Neural cell (in vitro differentiated cells): ENCODE results near the gene CAVIN3. TPM values are rescaled to one million over a fixed set of nuclear protein-coding genes. Genes with fewer than 3 reads are reported as not detected.

Experiments
- H2AFZ ChIP-seq: fragments of 200-600, 300-800 bp; sonication (generic), shearing (Covaris generic); 2 replicates; pipeline ENCODE4 v1.6.0; 2014; ENCODE audit warnings: low read depth, mild to moderate bottlenecking, antibody characterized with exemption, low read length, moderate library complexity
- H3F3A ChIP-seq: fragments of 200-600 bp; shearing (Covaris generic); 2 replicates; pipeline ENCODE4 v1.6.1; 2016; ENCODE audit warnings: mild to moderate bottlenecking, moderate library complexity, mixed read lengths, antibody characterized with exemption, low read length; ENCODE audit not compliant: insufficient read depth, poor library complexity, severe bottlenecking
- H3K27ac ChIP-seq: fragments of 200-600, 300-800 bp; sonication (generic), shearing (Covaris generic); 2 replicates; pipeline ENCODE4 v1.5.1; 2014; ENCODE audit warnings: mild to moderate bottlenecking, low read length, moderate library complexity
- H3K27me3 ChIP-seq: fragments of 300-800, 200-600 bp; sonication (generic), shearing (Covaris generic); 2 replicates; pipeline ENCODE4 v1.6.0; 2014; ENCODE audit warnings: mild to moderate bottlenecking, low read depth, low read length, moderate library complexity; ENCODE audit not compliant: insufficient read depth
- H3K36me3 ChIP-seq: fragments of 300-800, 200-600 bp; sonication (generic), shearing (Covaris generic); 2 replicates; pipeline ENCODE4 v1.5.1; 2014; ENCODE audit warnings: mild to moderate bottlenecking, antibody characterized with exemption, low read length, moderate library complexity; ENCODE audit not compliant: insufficient read depth
- H3K4me2 ChIP-seq: fragments of 300-800, 200-600 bp; sonication (generic), shearing (Covaris generic); 2 replicates; pipeline ENCODE4 v1.6.0; 2014; ENCODE audit warnings: mild to moderate bottlenecking, low read length
- H3K4me3 ChIP-seq: fragments of 300-800, 200-600 bp; sonication (generic), shearing (Covaris generic); 2 replicates; pipeline ENCODE4 v1.5.1; 2014; ENCODE audit warnings: mild to moderate bottlenecking, low read length, moderate library complexity
- H3K79me2 ChIP-seq: fragments of 200-600 bp; shearing (Covaris generic); replicated peaks from 2 replicates; pipeline ENCODE4 v1.6.0; 2014; ENCODE audit warnings: mild to moderate bottlenecking, low read length, moderate library complexity; ENCODE audit not compliant: insufficient read depth
- H3K9ac ChIP-seq: fragments of 300-800, 200-600 bp; sonication (generic), shearing (Covaris generic); 2 replicates; pipeline ENCODE4 v1.6.1; 2016; ENCODE audit warnings: mild to moderate bottlenecking, low read length, mixed read lengths
- H3K9me2 ChIP-seq: fragments of 200-600 bp; shearing (Covaris generic); 2 replicates; pipeline ENCODE4 v1.6.1; 2016; ENCODE audit warnings: mild to moderate bottlenecking, low read length, mixed read lengths; ENCODE audit not compliant: insufficient read depth
- H3K9me3 ChIP-seq: fragments of 200-600, 300-800 bp; sonication (generic), shearing (Covaris generic); 2 replicates; pipeline ENCODE4 v1.6.1; 2016; ENCODE audit warnings: mild to moderate bottlenecking, mixed run types, low read length, moderate library complexity, mixed read lengths
- H4K20me1 ChIP-seq: fragments of 200-600 bp; shearing (Covaris generic); 2 replicates; pipeline ENCODE4 v1.6.1; 2016; ENCODE audit warnings: mild to moderate bottlenecking, mixed run types; ENCODE audit not compliant: insufficient read depth
- CTCF ChIP-seq: fragments of 450-650 bp; IDR thresholded peaks from 2 replicates; pipeline ENCODE4 v1.5.1; 2014; ENCODE audit warnings: antibody characterized with exemption, mild to moderate bottlenecking, moderate library complexity; ENCODE audit not compliant: poor library complexity, severe bottlenecking
- EP300 ChIP-seq: fragments of 450-650 bp; conservative IDR thresholded peaks from 2 replicates; pipeline ENCODE4 v1.6.1; 2014; ENCODE audit warnings: antibody characterized with exemption, mild to moderate bottlenecking, moderate library complexity; ENCODE audit not compliant: poor library complexity, severe bottlenecking
- EZH2 ChIP-seq: fragments of 200-600, 300-800 bp; shearing (Covaris generic), sonication (generic); IDR thresholded peaks from 2 replicates; pipeline ENCODE4 v1.6.1; 2014; ENCODE audit warnings: antibody characterized with exemption, low read length, borderline replicate concordance, mild to moderate bottlenecking; ENCODE audit not compliant: insufficient read depth, poor library complexity, severe bottlenecking
- MXI1 ChIP-seq: fragments of 450-650 bp; conservative IDR thresholded peaks from 2 replicates; pipeline ENCODE4 v1.6.1; 2014; ENCODE audit warnings: antibody characterized with exemption, mild to moderate bottlenecking; ENCODE audit not compliant: poor library complexity, severe bottlenecking
- POLR2AphosphoS5 ChIP-seq: IDR thresholded peaks from 2 replicates; pipeline ENCODE4 v1.6.1; 2012
- RAD21 ChIP-seq: fragments of 450-650 bp; conservative IDR thresholded peaks from 2 replicates; pipeline ENCODE4 v1.6.1; 2014; ENCODE audit warnings: antibody characterized with exemption, mild to moderate bottlenecking, moderate library complexity
- REST ChIP-seq: IDR thresholded peaks from 2 replicates; pipeline ENCODE4 v1.6.1; 2012; ENCODE audit warnings: borderline replicate concordance
- SMC3 ChIP-seq: fragments of 450-650 bp; conservative IDR thresholded peaks from 2 replicates; pipeline ENCODE4 v1.6.1; 2014; ENCODE audit warnings: antibody characterized with exemption, mild to moderate bottlenecking, moderate library complexity; ENCODE audit not compliant: poor library complexity
- TAF1 ChIP-seq: IDR thresholded peaks from 2 replicates; pipeline ENCODE4 v1.6.1; 2012; ENCODE audit warnings: low read depth
- polyA plus RNA-seq: library from polyadenylated mRNA; depleted of rRNA; stranded (reverse); fragments of >200 nt; gene quantifications from 2 replicates; pipeline ENCODE4 v1.2.3, GENCODE V29; 2014

CAVIN3 gene
- polyA plus RNA-seq, 1 donor from 2014 or later: not detected

- no peaks in the 10 kb centered on the region for H3K9me3 ChIP-seq
- no peaks in the 10 kb centered on the region for H3K79me2 ChIP-seq
- TF ChIP-seq TAF1 (no peak), MXI1 (no peak), POLR2AphosphoS5 (no peak), CTCF (no peak), EZH2 (no peak), EP300 (no peak), RAD21 (no peak), SMC3 (no peak), REST (no peak)
- H2AFZ ChIP-seq: no peak overlapping the region
- no peaks in the 10 kb centered on the region for H3F3A ChIP-seq
- no peaks in the 10 kb centered on the region for H3K9me2 ChIP-seq
- H3K27me3 ChIP-seq: no peaks in the 10 kb centered on the region
- H3K9ac ChIP-seq: no peak overlapping the region
- H3K27ac ChIP-seq: no peak overlapping the region
- H3K36me3 ChIP-seq: no peaks in the 10 kb centered on the region
- no peak overlapping the region for H3K4me3 ChIP-seq
- H4K20me1 ChIP-seq: no peaks in the 10 kb centered on the region
- no peak overlapping the region for H3K4me2 ChIP-seq
Observed at GRCh38 chr11:6351782-6352382, 31.6 kb upstream of the CAVIN3 start.

GRCh38 chr11:6350486-6350885 is 30.2 kb upstream of the CAVIN3 start:
- Histone ChIP-seq H3K4me3 (no peak overlapping the region), H3K4me2 (no peak overlapping the region), H3K79me2 (no peaks in the 10 kb centered on the region), H3K36me3 (no peaks in the 10 kb centered on the region), H3F3A (no peaks in the 10 kb centered on the region), H3K27me3 (no peaks in the 10 kb centered on the region), H3K27ac (no peak overlapping the region), H3K9me3 (no peaks in the 10 kb centered on the region), H3K9me2 (no peaks in the 10 kb centered on the region), H2AFZ (no peak overlapping the region), H4K20me1 (no peaks in the 10 kb centered on the region), H3K9ac (no peak overlapping the region)
- TF ChIP-seq TAF1 (no peak), REST (no peak), CTCF (no peak), EZH2 (no peak), POLR2AphosphoS5 (no peak), MXI1 (no peak), RAD21 (no peak), EP300 (no peak), SMC3 (no peak)
